SU-DHL-6 (cell line): ENCODE results near the gene ZC2HC1B.

ENCODE experiments used
- H2AFZ ChIP-seq: fragments of 200-600 bp; sonication (generic); 2 replicates; pipeline ENCODE4 v1.6.1; 2014; ENCODE audit warnings: low read depth, mild to moderate bottlenecking, moderate library complexity, mixed read lengths, antibody characterized with exemption, low read length; ENCODE audit not compliant: severe bottlenecking
- H3F3A ChIP-seq: fragments of 200-600 bp; shearing (Covaris generic); 2 replicates; pipeline ENCODE4 v1.6.0; 2016; ENCODE audit warnings: antibody characterized with exemption, mild to moderate bottlenecking; ENCODE audit not compliant: insufficient read depth
- H3K27ac ChIP-seq: fragments of 200-600 bp; sonication (generic); 2 replicates; pipeline ENCODE4 v1.5.1; 2016; ENCODE audit warnings: low read depth, mild to moderate bottlenecking, low read length, moderate library complexity, mixed read lengths
- H3K27me3 ChIP-seq: fragments of 200-600 bp; sonication (generic), shearing (Covaris generic); 2 replicates; pipeline ENCODE4 v1.6.0; 2014; ENCODE audit warnings: mild to moderate bottlenecking, low read length
- H3K36me3 ChIP-seq: fragments of 200-600 bp; sonication (generic); 2 replicates; pipeline ENCODE4 v1.6.1; 2014; ENCODE audit warnings: mild to moderate bottlenecking, low read length, mixed read lengths
- H3K4me2 ChIP-seq: fragments of 300-600, 200-600 bp; shearing (Covaris generic), sonication (generic); 2 replicates; pipeline ENCODE4 v1.6.0; 2014; ENCODE audit warnings: low read length, low read depth, mild to moderate bottlenecking; ENCODE audit not compliant: poor library complexity, severe bottlenecking
- H3K4me3 ChIP-seq: fragments of 200-600 bp; sonication (generic); 2 replicates; pipeline ENCODE4 v1.5.1; 2014; ENCODE audit warnings: antibody characterized with exemption, low read length, mild to moderate bottlenecking, mixed read lengths; ENCODE audit not compliant: insufficient read depth, poor library complexity, severe bottlenecking
- H3K79me2 ChIP-seq: fragments of 200-600 bp; sonication (generic); 2 replicates; pipeline ENCODE4 v1.6.1; 2014; ENCODE audit warnings: mild to moderate bottlenecking, low read length, moderate library complexity; ENCODE audit not compliant: insufficient read depth
- H3K9ac ChIP-seq: fragments of 200-600 bp; sonication (generic); 2 replicates; pipeline ENCODE4 v1.7.0; 2014; ENCODE audit warnings: mild to moderate bottlenecking, low read length
- H3K9me2 ChIP-seq: fragments of 200-600 bp; sonication (generic); replicated peaks from 2 replicates; pipeline ENCODE4 v1.6.1; 2014; ENCODE audit warnings: low read length; ENCODE audit not compliant: insufficient read depth
- H3K9me3 ChIP-seq: fragments of 200-600 bp; sonication (generic); 2 replicates; pipeline ENCODE4 v1.6.1; 2014; ENCODE audit warnings: low read length, mixed read lengths; ENCODE audit not compliant: insufficient read depth
- H4K20me1 ChIP-seq: fragments of 200-600 bp; sonication (generic); 2 replicates; pipeline ENCODE4 v1.6.1; 2014; ENCODE audit warnings: low read depth, mild to moderate bottlenecking, antibody characterized with exemption, low read length, moderate library complexity, mixed read lengths
- EZH2phosphoT487 ChIP-seq: fragments of 200-600 bp; sonication (generic), shearing (Covaris generic); conservative IDR thresholded peaks from 2 replicates; pipeline ENCODE4 v1.6.1; 2018; ENCODE audit warnings: mild to moderate bottlenecking, antibody characterized with exemption, low read length, moderate library complexity, mixed read lengths
- TF ChIP-seq, protein P1 (sequence below): fragments of 200-600 bp; sonication (generic); IDR thresholded peaks from one replicate; pipeline ENCODE4 v1.5.1; 2017; ENCODE audit warnings: antibody characterized with exemption, mild to moderate bottlenecking, low read length, moderate library complexity; ENCODE audit not compliant: insufficient read depth, poor library complexity, severe bottlenecking

Gene ZC2HC1B

DNA sequence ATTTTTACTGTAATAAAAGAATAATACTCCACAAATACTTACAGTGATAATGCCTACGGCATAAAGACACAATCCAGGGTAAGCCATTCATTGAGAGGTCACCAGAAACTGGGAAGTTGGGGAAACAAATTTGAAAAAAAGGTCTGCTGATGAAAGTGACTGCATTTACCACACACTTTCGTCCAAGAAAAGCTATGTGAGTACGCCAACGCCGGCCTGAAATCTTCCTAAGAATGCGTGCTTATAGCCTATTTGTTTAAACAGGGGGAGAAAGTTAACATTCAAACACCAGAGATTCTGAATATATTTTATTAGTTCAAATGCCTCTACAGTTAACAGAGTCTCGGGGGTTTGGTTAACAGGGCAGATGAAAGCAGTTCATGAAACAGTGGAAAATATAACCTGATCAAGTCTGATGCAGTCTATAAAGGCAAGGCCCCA, 21.8 kb upstream of the ZC2HC1B start:
- H3K27ac ChIP-seq = peak overlapping the region; percentile 16; the same call in 1 of the 2 replicates
- peak overlapping the region; percentile 87 for H2AFZ ChIP-seq
- H3K4me3 ChIP-seq = peak overlapping the region; percentile 74
- H3K9ac ChIP-seq = peak overlapping the region; percentile 78
- peak overlapping the region; percentile 61 for H3K4me2 ChIP-seq
- no peaks in the 10 kb centered on the region for H4K20me1 ChIP-seq
- no peak for TF ChIP-seq EZH2phosphoT487
- TF ChIP-seq, protein P1, sequence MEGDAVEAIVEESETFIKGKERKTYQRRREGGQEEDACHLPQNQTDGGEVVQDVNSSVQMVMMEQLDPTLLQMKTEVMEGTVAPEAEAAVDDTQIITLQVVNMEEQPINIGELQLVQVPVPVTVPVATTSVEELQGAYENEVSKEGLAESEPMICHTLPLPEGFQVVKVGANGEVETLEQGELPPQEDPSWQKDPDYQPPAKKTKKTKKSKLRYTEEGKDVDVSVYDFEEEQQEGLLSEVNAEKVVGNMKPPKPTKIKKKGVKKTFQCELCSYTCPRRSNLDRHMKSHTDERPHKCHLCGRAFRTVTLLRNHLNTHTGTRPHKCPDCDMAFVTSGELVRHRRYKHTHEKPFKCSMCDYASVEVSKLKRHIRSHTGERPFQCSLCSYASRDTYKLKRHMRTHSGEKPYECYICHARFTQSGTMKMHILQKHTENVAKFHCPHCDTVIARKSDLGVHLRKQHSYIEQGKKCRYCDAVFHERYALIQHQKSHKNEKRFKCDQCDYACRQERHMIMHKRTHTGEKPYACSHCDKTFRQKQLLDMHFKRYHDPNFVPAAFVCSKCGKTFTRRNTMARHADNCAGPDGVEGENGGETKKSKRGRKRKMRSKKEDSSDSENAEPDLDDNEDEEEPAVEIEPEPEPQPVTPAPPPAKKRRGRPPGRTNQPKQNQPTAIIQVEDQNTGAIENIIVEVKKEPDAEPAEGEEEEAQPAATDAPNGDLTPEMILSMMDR = no peak
- H3K36me3 ChIP-seq = peaks cover 23% of the 10 kb centered on the region
- H3K27me3 ChIP-seq = no peaks in the 10 kb centered on the region
- no peaks in the 10 kb centered on the region for H3K9me3 ChIP-seq
- peaks cover 28% of the 10 kb centered on the region for H3K79me2 ChIP-seq
- no peaks in the 10 kb centered on the region for H3K9me2 ChIP-seq
- H3F3A ChIP-seq = no peaks in the 10 kb centered on the region

DNA sequence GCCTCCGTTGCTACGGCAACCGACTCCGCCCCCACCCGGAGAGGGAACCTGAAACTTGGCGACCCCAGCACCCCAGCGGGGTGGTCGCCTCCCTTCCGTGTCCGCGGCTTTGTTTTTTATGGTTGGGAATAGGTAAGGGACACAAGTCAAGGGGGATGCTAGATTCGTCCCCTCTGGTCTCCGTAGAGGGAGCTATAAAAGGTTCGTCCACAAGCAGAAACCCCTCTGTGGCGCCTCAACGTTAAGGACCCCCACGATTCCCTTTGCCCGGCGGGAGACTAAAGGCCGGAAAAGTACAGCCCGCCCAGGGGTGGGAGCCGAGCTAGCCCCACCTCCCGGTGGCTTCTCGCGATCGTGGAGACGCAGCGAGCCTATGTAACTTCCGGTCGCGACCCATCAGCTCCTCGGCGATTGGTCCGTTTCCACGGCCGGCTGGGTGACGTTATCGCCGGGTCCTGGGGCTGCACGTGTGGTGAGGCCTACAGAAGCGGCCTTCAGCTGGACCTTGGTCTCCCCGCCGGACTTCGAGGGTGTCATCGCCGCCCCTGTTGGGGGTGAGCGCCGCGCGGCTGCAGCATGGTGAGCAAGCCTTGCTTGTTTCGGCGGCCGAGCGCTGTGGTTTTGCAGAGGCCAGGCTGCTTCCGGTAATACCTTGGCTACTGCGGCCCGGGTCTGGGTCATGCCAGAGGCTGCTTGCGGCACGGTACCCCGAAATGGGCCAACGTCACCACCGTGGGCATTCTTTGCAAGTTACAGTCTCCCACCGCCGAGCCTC, 21.2 kb upstream of the ZC2HC1B start, which contains the start of gene LTV1:
LTV1 (plus strand) TSS at position 437 of the 775 bp plus-strand sequence; CDS start at position 577, 140 bp downstream.
- Histone ChIP-seq H3K9me2 (no peaks in the 10 kb centered on the region), H4K20me1 (no peaks in the 10 kb centered on the region), H3K4me2 (peak within 1 kb of the TSS; percentile 67), H3K79me2 (peaks cover 28% of the 10 kb centered on the region), H3K9me3 (no peaks in the 10 kb centered on the region), H3K9ac (peak within 1 kb of the TSS; percentile 78), H3K36me3 (peaks cover 25% of the 10 kb centered on the region), H3K27ac (peak within 1 kb of the TSS; percentile 28), H3F3A (no peaks in the 10 kb centered on the region), H3K4me3 (peak within 1 kb of the TSS; percentile 74), H3K27me3 (no peaks in the 10 kb centered on the region), H2AFZ (peak within 1 kb of the TSS; percentile 87)
- TF ChIP-seq EZH2phosphoT487 = no peak

DNA sequence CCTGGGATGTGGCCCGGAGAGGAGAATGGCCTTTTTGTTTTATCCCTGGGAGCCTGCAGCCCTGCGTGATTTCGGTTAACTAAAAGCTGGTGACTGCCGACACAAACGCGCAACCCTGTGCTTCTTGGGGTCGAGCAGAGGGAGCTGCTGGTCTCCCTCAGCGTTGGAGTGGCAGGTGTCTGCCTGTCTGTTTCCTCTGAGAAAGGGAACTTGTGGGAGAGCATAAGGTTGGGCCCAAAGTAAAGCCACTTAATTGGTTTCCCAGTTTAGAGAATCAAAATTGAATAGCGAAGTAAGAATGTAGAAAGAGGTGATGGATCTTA, 20.6 kb upstream of the ZC2HC1B start:
- H3K79me2 ChIP-seq = peaks cover 28% of the 10 kb centered on the region
- peaks cover 28% of the 10 kb centered on the region for H3K36me3 ChIP-seq
- no peaks in the 10 kb centered on the region for H3F3A ChIP-seq
- H3K27me3 ChIP-seq = no peaks in the 10 kb centered on the region
- H3K27ac ChIP-seq = peak overlapping the region; percentile 28
- peak overlapping the region; percentile 67 for H3K4me2 ChIP-seq
- H3K9ac ChIP-seq = peak overlapping the region; percentile 78
- H2AFZ ChIP-seq = peak overlapping the region; percentile 87
- no peaks in the 10 kb centered on the region for H3K9me2 ChIP-seq
- no peak for TF ChIP-seq EZH2phosphoT487
- TF ChIP-seq, protein P1 = no peak
- peak overlapping the region; percentile 74 for H3K4me3 ChIP-seq
- no peaks in the 10 kb centered on the region for H4K20me1 ChIP-seq
- no peaks in the 10 kb centered on the region for H3K9me3 ChIP-seq

DNA sequence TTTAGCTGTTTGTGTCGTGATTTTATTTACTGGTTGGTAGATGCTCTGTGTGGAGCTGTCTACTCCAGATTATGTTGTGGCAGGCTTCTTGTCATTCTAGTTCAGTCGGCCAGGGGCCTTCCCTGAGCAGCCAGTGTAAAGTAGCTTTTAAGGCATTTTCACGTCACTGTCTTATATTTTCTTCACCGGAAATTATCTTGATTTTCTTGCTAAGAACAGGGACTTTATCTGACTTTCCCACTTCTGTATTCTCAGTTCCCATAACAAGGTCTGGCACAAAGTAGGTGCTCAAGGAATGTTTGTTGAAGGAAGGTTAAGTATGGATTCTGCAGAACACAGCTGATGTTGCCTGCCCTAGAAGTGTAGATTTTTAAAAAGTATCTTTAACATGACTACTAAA, 20.3 kb upstream of the ZC2HC1B start:
- Histone ChIP-seq H3K27me3 (no peaks in the 10 kb centered on the region), H3K4me2 (peak overlapping the region; percentile 67), H3K9ac (peak overlapping the region; percentile 78), H3K9me2 (no peaks in the 10 kb centered on the region), H3K27ac (no peak overlapping the region; the same call in 1 of the 2 replicates), H3K79me2 (peaks cover 28% of the 10 kb centered on the region), H3K36me3 (peaks cover 28% of the 10 kb centered on the region), H4K20me1 (no peaks in the 10 kb centered on the region), H2AFZ (peak overlapping the region; percentile 87), H3K9me3 (no peaks in the 10 kb centered on the region), H3K4me3 (peak overlapping the region; percentile 74), H3F3A (no peaks in the 10 kb centered on the region)
- no peak for TF ChIP-seq EZH2phosphoT487
- TF ChIP-seq, protein P1 = no peak
